ENCODE measurements around the gene FRAS1. TPM values are rescaled to one million over a fixed set of nuclear protein-coding genes. Genes with fewer than 3 reads are reported as not detected.
"Not testable (repeated sequence)": the region's sequence is repeated elsewhere in the genome, so short reads cannot be mapped to it uniquely, and the experiment has no call there.

FRAS1 gene
- total RNA-seq, 1 donor from 2014 or later, result 0.20 TPM

DNA sequence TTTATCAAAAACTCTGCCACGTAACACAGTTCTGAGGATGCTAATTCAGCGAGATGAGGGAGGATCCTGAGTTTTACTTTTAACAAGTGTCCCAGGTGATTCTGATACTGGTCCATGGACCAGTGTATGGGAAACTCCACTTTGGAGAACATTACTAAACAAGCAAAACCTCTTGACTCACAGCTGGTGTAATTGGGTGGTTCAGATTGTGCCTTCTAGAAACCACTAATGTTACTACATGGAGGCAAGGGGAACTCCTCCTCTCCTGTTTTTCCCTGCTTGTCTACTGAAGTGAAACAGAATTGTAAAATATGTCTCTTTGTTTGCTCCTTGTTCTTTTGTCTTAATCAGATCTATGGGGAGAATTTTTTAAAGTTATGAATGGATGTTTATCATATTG is 62.6 kb downstream of the FRAS1 start:
- no peak for DNase-seq (ENCODE audit: low read depth in 2 of 2)

DNA sequence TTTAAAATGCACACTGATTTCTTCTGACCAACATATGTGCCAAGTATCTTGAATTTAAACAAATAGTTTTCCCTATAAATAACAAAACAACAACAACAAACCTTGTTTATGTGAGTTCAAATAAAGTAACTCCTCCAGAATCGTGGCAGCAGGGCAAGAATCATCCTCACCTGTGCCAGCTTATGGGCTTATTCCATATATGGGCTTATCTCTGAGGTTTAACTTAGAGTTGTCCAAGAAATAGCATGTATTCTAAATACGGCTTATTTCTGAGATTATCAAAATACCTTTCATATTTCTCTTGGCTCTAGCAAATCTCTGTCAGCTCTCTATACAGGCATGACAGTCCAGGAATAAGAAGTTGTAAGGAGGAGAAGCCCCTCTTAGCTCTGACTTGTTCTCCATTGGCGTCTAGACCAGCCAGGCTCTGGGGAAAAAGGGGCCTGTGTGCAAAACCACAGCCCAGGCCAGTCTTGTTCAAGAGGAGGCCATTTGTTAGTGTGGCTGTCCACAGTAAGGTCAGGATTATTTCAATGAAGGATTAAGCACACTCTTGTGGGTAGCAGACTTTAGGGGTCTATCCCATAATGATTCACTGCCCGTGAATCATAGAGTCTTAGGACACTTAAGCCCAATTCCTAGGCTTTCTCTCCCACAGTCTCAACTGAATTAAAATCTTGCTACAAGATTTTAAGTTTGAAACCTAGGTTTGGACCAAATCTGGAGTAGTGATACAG is 63.2 kb downstream of the FRAS1 start:
- DNase-seq (ENCODE audit: low read depth in 2 of 2), result no peak

DNA sequence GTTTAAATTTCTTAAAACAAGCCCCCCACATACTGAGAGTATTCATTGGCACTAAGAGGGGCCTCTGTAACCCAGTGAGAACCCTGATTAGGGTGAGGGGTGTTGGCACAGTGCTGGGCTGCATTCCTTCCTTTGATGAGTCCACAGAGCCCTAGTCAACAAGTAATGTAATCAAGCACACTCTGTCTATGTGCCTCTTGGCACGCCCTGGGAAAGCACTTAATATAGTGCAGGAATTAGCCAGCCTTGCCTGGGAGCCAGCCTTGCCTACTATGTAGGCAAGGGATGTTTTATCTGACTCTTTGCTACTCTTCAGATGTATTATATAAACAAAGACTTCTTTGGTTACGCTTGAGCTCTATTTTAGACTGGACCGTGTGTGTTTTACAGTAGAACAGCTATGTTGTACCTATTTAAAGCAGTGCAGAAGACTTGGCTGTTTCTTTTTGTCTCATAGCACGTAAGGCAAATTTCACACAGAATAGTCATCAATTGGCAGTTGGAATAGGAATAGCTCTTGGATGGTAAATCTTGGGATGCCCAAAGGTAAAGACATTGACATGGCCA is 64.3 kb downstream of the FRAS1 start:
- no peak for DNase-seq (ENCODE audit: low read depth in 2 of 2)

DNA sequence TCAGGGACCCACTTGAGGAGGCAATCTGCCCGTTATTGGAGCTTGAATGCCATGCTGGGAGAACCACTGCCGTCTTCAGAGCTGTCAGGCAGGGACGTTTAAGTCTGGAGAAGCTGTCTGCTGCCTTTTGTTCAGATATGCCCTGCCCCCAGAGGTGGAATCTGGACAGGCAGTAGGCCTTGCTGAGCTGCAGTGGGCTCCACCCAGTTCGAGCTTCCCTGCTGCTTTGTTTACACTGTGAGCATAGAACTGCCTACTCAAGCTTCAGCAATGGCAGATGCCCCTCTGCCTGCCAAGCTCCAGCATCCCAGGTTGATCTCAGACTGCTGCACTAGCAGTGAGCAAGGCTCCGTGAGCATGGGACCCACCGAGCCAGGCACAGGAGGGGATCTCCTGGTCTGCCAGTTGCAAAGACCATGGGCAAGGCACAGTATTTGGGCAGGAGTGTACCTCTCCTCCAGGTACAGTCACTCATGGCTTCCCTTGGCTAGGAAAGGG is 68.8 kb downstream of the FRAS1 start:
- DNase-seq (ENCODE audit: low read depth in 2 of 2), result not testable (repeated sequence)

DNA sequence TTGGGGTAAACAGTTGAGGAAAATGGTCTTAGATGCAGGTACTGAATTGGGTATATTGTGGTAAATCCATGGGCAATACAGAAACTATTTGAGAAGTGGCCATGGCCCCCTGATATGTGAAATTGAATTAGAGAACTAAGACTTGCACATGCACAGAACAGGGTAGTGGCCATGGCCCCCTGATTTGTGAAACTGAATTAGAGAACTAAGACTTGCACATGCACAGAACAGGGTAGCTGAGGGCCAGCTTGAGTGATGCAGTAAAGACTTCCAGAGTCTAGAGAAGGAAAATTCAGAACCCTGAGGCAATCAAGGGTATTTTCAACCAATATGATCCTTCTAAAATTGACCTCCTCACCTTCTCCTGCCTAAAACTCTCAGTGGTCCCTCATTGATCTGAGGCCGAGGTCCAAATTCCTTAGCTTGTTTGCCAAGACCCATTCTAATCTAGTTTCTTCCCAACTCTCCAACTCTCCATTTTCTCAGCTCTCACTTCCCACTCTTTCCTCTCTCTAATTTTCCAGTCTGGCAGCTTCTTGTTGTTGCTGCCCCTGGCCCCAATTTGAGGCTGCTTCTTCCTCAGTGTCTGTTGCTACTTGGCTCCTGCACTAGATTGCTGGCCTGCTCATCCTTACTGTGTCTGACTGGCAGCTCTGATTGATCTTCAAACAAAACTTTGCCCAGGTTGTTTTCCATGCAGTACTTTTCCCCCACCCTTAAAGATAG is 72.4 kb downstream of the FRAS1 start:
- DNase-seq (ENCODE audit: low read depth in 2 of 2), result no peak

DNA sequence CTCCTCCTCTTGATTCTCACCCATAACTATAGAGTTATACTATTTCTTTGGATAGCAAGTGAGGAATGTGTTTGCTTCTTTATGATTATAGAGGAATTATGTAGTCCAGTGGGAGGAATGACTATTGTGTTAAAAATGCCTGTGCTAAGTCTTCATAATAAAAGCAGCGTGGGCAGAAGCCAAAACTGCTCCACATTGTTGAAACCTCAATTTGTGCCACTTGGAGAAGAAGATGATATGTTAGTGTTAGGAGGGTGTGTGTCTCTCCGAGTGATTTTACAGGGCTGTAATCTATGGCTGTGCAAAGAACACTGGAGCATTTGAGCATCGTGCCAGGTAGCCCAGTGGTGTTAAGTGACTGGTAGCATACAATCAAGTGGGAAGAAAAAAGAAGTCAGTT is 74.3 kb downstream of the FRAS1 start:
- no peak for DNase-seq (ENCODE audit: low read depth in 2 of 2)

DNA sequence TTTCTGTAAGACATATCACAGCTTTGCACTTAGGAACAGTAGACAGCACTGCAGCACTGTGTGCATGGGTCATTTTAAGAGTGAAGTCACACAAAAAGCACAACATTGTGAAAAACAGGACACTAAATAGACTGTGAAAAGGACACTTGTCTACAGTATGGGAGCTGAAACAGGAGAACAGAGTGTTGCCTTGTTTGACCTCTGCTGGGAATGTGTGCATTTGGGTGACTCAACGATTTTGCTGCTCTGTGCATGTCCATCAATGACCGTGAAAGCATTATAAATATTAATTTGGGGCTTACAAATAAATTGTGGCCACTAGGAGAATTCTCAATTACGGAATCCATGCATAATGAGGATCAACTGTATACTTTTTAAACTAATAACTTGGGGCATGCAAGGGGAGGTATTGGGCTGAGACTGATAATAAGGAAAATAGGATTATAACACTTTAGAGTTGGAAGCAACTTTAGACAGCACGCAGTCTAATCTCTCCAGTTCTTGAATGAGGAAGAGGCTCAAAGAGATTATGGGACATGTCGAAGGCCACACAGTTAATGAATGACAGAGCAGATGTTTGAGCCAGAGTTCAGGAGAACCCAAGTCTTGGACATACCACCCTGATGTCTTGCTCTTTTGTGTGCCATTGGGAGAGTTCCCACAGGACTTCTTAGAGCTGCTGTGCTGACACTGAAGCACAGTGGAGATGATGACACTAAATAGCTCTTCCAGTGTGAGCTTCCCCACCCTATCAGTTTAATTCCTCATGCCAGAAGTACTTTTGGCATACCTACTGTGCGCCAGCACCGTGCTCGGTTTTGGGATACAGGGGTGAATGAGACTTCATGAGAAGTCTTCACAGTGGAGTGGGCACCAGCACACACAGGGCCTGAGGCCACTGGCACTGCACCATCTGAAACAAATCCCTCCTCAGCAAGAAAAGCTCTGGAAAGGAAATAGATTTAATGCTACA is 79.3 kb downstream of the FRAS1 start:
- DNase-seq (ENCODE audit: low read depth in 2 of 2), result no peak

DNA sequence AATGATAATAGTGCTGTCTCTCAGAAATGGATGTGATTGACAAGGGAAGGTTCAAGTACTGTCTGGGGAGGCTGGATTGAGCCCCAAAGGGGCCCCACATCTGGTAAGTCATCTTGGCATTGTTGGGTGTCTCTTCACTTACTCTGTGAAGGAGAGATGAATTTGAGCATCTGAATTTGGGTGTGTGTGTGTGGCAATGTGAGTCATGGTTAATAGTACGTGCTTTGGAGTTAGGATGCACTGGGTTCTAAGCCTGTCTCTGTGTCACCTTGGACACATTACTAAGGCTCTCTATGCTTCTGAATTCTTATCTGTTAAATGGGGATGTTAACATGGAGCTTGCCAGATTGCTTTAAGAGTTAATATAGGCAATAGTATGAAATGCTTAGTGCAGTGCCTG is 80.4 kb downstream of the FRAS1 start:
- no peak for DNase-seq (ENCODE audit: low read depth in 2 of 2)

DNA sequence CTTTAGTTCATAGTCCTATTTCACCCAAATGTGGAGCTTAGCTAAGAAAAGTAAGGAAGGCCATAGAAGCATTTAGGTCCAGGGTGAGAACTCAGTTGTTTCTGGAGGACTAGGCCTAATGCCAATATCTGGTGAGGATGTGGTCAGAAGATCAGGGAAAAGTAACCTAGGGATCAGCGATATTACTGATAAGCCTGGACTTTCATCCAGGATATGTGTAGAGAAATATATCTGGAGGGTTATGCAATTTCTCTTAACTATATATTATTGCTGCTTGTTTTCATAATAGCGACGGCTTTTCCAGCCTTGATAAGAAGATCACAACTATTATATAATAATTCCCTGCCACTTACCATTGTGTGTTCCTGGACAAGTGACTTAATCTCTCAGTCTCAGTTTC is 81.1 kb downstream of the FRAS1 start:
- no peak for DNase-seq (ENCODE audit: low read depth in 2 of 2)

DNA sequence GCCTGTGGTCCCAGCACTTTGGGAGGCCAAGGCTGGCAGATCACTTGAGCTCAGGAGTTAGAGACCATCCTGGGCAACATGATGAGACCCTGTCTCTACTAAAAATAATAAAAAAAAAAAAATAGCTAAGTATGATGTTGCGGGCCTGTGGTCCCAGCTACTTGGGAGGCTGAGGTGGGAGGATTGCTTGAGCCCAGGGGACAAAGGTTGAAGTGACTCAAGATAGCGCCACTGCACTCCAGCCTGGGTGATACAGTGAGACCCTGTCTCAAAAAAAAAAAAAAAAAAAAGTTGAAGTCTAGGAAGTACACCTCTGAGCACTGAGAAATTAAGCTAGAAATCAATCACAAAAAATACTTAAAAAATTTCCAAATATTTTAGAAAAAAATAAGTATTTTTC is 86.5 kb downstream of the FRAS1 start:
- no peak for DNase-seq (ENCODE audit: low read depth in 2 of 2)

DNA sequence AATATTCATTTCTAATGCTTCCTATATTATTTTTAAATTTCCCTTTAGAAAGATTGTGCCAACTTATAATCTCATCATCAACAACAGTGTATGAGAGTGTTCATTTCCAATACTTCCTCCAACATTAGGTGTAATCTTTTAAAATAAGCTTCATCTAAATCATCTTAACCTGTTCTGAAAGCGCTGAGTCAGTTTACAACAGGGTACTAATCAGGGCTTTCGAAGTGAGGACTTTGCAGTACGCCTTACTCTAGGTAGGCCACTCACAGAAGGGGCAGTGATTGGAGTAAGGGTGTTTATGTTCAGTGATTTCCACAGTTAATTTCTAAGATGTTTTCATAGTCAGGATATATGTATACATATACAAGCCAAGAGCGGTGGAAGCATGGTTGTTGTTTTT is 87.9 kb downstream of the FRAS1 start:
- no peak for DNase-seq (ENCODE audit: low read depth in 2 of 2)

DNA sequence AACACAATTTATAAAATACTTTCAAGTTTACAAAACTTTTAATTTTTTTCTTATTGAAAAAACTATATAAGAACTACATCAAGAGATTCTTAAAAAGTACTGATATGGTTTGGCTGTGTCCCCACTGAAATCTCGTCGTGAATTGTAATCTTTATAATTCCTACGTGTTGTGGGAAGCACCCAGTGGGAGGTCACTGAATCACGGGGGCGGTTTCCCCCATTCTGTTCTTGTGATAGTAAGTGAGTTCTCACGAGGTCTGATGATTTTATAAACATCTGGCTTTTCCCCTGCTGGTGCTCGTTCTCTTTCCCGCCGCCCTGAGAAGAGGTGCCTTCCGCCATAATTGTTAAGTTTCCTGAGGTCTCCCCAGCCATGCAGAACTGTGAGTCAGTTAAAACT is 88.5 kb downstream of the FRAS1 start:
- no peak for DNase-seq (ENCODE audit: low read depth in 2 of 2)

DNA sequence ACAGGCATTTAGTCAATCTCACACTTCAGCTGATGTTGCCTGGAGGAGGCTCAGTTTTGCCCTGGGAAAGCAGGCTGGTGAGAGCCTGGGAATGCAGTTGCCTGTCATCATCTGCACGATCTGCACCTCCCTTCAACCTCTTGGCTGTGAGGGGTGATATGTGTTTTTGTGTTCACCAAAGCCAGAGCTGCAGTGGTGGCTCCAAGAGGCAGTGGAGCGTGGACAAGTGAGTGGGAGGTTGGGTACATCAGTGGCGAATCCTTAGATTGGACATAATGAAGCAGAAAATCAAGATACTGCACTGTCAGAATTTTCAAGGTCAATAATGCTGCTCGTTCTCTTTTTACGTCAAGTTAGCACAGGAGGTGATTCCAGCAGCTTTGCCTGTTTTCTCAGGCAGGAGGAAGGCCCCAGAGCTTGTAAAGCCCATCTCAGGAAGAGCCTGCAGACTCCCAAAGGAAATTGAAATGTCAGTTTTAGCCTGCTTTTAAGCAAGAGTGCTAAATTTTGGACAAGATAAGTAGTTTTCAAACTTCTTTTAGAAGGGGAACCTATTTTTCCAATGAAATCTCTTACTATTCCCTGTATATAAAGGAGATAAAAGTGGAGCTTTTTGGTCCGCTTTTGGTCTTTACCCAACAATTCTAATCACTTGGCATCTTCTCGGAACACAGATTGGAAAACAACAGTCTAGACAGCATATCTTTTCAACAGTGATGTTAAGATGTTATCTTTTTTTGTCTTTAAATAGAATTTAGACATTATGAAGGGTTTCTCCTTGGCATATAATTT is 92.8 kb downstream of the FRAS1 start:
- DNase-seq (ENCODE audit: low read depth in 2 of 2), result no peak

DNA sequence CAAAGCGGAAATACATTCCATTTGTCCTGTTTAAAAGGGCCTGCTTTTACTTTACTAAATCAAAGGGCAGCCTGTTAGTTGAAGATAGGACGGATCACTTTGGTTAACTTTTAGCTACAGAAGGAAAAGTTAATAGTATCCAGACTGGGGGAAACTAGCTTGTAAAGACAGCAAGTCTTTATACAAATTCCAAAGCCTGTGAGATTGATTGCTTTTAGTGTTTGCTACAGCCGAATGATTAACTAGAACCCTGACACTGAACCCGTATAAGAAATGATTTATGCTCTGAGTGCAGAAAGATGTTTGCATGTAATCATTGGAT is 93.4 kb downstream of the FRAS1 start:
- DNase-seq (ENCODE audit: low read depth in 2 of 2), result no peak

DNA sequence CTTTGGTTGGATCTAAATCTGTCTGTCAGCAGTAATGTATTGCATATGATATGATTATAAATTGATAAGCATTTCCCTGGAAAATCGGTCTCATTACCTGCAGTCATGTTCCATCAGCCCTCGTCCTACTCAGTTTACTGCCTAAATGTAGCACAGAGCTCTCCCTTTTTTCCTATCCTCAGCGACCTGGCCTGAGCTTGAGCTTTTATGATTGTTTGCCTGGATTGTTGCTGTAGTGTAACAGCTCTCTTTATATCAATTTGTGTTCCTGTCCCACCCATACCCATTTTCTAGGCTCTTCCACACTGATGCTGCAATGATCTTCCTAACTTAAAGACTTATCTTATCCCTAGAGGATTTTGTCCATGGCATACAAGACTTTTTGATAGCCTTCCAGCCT is 95.7 kb downstream of the FRAS1 start:
- DNase-seq (ENCODE audit: low read depth in 2 of 2), result no peak

DNA sequence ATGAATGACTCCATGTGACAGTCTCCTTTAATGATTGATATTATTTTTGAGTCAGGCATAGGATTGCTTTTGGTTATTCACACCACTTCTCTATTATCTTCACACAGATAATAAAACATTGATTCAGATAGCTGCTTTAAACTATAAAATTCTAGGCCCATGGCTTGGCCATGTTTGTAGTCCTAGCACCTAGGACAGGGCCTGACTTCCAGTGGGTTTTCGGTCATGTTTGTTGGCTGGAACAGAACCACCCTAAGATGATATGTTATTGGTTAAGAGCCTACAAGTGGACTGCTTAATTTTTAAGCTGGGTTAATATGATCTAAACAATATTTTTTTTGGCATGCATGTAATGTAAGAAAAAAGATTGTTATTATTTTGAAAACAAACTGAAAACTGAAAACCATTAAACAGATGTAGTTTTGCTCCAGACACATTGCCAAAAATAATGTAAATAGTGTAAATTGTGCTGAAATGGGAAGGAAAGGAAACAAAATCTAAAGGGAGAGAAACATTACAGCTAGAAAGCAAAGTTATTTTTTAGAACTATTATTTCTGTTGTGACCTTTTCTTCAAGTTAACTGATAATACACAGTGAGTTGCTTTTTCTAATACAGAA is 98.0 kb downstream of the FRAS1 start:
- no peak for DNase-seq (ENCODE audit: low read depth in 2 of 2)

DNA sequence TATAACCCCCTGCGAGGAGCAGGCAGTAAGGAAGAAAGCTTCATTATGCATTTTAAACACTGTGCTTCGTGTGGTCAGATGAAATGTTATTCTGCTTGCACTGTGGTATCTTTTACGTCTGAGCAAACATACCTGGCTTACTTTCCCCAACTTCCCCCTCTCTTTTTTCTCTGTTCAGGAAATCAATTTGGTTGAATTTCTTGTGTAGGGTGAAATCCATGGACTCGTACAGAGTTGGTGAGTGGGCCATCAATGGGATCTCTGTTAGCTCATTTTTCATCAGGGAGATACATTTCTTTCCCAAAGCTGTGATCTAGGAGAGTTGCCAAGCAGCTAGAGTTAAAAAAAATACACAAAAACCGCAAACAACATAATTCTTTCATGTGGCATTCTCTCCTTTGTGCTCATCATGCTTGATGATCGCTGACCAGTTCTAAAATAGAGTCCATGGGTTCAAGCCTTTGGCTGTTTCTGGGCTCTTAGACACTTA is 98.5 kb downstream of the FRAS1 start:
- DNase-seq (ENCODE audit: low read depth in 2 of 2), result no peak

DNA sequence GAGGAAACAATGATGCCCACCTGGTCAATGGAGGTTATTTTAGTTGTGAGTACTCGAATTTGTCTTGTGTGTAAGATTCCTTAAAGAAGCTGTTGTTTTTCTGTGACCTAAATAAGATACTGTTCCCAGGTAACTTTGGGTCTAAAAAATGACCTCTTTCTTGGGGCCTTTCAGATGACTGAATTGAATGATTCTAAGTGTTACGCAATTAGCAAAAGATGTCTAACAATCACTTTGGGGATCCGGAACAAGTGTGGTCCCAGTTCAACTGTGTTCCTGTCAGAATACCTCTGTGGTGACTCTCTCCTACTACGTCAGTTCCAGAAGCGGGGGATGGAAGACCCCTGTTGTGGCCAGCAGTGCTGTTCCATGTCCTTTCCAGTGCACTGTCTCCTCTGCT is 99.4 kb downstream of the FRAS1 start:
- no peak for DNase-seq (ENCODE audit: low read depth in 2 of 2)

DNA sequence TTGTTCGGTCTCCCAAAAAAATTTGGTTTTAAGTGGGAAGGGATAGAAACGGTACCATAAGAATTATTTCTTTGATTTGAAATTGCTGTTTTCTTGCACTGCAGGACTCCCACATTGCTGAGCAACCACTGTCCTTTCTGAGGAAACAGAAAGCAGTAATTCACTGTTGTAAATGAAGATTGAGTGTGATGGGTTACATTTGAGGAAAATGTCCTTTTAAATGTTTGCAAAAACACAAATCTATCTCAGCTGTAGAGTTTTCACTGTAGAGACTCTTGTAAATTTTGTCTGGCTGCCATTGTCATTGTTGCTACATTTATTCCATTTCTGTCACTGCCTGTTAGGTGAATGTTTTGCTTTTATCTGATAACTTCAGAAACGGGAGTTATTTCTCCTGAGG is 105.2 kb downstream of the FRAS1 start:
- DNase-seq (ENCODE audit: low read depth in 2 of 2), result no peak

DNA sequence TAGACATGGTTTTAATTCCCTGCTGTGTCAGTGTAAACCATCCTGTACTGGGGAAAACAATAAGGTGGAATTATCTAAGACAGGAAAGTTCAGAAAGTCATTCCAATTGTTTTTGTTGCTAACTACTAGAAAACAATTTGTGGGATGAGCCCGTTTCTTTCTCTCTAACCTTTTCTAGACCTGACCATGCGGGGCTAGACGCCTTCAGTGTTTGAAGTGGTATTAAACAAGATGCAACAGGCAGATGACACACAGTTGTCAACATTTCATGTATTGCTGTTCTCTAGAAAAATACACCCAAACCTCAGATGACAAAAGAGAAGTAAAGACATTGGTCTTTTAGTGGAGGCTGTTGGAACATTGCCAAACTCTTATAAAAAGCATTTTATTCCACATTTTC is 105.7 kb downstream of the FRAS1 start:
- DNase-seq (ENCODE audit: low read depth in 2 of 2), result no peak

Measured in lung microvascular endothelial cell (primary cell).